Activated CD8-positive, alpha-beta memory T cell treated with anti-CD3 and anti-CD28 coated beads for 36 hours (primary cell): ENCODE measurements around the gene EXD3. TPM values are rescaled to one million over a fixed set of nuclear protein-coding genes. Genes with fewer than 3 reads are reported as not detected.
"Not testable (repeated sequence)": the region's sequence is repeated elsewhere in the genome, so short reads cannot be mapped to it uniquely, and the experiment has no call there.

Source experiments
- CTCF ChIA-PET: fragments of 350-600 bp; sonication (Branson Sonifier 250); formaldehyde crosslinking; loops from one replicate; lab custom pipeline; 2021; ENCODE audit warnings: antibody characterized with exemption; lab: Charles Lee
- POLR2A ChIA-PET: fragments of 350-600 bp; sonication (Branson Sonifier 250); formaldehyde crosslinking; loops from one replicate; lab custom pipeline; 2021; ENCODE audit warnings: antibody characterized with exemption; lab: Charles Lee
- total RNA-seq, 2 experiments: library from RNA; stranded (reverse); gene quantifications; one replicate each; pipeline ENCODE4 v1.2.3, GENCODE V29; 2021

The EXD3 gene
- total RNA-seq, 2 experiments from 2014 or later: 3.4 to 3.7 TPM

DNA sequence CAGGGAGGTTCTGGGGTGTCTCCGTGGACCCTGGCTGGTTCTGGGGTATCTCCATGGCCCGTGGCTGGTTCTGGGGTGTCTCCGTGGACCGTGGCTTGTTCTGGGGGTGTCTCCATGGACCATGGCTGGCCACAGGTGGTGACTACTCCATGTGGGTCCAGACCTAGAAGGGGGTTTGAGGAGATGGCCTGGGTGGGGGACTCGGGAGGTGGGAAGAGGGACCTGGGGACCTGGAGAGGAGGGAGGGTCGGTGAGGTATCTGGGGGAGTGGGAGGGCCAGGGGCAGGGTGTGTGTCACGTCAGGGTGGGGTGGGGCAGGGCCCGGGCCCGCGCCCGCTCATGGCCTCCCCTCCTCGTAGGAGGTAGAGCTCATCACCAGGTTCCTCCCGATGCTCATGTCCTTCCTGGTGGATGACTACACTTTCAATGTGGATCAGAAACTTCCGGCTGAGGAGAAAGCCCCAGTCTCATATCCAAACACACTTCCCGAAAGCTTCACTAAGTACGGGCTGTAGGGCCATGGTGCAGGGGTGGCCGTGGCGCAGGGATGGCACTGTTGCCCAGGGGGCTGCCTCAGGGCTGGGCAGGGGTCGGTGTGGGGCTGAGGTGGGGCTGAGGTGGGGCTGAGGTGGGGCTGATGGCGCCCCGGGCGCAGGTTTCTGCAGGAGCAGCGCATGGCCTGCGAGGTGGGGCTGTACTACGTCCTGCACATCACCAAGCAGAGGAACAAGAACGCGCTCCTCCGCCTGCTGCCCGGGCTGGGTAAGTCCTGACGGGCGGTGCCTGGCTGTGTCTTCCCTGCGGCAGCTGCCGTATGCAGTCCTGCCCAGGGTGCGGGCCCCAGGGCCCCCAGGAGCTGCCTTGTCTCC lies 156.1 kb downstream of the EXD3 start:
- ChIA-PET POLR2A (no interaction called here), CTCF (no interaction called here)

DNA sequence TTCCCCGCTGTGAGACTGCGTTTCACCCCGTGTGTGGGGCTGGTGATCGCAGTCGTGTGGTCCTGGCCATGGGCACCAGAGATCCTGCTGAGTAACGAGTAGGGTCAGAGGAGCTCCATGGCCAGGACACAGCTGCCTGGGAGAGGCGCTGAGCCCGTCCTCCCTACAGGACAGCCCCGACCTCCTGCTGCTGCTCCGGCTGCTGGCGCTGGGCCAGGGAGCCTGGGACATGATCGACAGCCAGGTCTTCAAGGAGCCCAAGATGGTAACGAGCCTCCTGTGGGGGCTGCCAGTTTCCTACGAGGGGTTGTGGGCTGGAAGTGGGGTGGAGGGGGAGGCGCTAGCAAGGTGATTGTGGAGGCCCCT lies 156.8 kb downstream of the EXD3 start:
- ChIA-PET POLR2A (no interaction called here), CTCF (interaction anchor here (3.1 kb wide), 1 partner anchor 30 kb away, joined by 9 read pairs; no protein-coding TSS in a partner anchor)

DNA sequence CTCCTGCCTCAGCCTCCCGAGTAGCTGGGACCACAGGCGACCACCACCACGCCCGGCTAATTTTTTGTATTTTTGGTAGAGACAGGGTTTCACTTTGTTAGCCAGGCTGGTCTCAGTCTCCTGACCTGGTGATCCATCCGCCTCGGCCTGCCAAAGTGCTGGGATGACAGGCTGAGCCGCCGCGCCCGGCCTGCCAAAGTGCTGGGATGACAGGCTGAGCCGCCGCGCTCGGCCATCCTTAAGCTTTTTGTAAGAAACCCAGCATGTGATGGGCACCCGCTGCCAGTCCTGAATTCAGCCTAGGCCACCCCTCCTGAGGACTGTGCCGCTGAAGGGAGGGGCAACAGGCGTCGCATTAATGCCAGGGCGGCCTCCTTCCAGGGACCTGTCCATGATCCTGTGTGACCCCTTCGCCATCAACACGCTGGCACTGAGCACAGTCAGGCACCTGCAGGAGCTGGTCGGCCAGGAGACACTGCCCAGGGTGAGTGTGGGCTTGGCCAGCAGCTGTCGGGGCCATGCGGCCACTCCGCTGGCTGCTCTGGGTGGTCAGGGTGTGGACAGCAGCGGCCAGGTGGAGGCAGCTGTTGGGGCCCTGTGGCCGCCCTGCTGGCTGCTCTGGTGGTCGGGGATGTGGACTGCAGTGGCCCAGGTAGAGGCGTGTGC lies 157.3 kb downstream of the EXD3 start:
- ChIA-PET CTCF (interaction anchor here (3.1 kb wide), 1 partner anchor 29 kb away, joined by 9 read pairs; no protein-coding TSS in a partner anchor), POLR2A (interaction anchor here (0.6 kb wide), 1 partner anchor 179 kb away, joined by 4 read pairs; no protein-coding TSS in a partner anchor)

DNA sequence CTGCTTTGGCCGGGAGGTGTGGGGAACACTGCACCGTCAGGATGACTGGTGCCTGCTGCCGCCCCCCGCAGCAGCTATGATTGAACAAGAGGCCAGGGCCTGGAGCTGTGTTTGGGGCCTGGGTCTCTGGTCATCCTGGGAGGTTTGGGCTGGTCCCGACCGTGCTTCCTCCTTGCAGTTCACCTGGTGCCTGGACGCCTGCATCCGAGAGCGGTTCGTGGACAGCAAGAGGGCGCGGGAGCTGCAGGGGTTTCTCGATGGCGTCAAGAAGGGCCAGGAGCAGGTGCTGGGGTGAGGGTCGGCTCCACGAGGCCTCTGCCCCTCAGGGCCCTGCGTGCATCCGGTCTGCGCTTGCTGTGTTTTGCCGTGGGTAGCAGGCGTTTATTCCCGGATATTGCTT lies 158.9 kb downstream of the EXD3 start:
- POLR2A ChIA-PET: interaction anchor here (0.9 kb wide), 1 partner anchor 134 kb away, joined by 3 read pairs; no protein-coding TSS in a partner anchor
- CTCF ChIA-PET: interaction anchor here (0.7 to 3.1 kb wide), 2 partner anchors 22 to 28 kb away, joined by 3 to 9 read pairs; no protein-coding TSS in a partner anchor

DNA sequence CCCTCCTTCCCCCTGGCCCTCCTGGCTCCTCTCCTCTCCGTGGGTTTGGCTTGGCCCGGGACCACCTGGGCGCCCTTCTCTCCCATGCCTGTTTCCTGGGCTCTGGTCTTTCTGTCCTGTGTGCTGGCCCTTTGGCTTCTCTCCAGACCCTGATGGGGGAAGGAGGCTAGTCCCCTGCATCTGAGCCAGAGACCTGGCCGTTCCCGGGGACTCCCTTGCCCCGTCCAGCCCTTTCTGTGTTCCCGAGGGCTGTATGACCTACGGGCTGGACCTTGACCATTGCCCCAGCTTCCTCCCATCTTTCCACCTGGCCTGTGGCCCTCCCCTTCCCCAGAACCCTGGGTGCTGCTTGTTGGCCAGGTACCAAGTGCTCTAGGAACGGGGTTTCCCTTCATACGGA lies 159.5 kb downstream of the EXD3 start:
- ChIA-PET CTCF (interaction anchor here (3.1 kb wide), 1 partner anchor 27 kb away, joined by 9 read pairs; no protein-coding TSS in a partner anchor), POLR2A (no interaction called here)

DNA sequence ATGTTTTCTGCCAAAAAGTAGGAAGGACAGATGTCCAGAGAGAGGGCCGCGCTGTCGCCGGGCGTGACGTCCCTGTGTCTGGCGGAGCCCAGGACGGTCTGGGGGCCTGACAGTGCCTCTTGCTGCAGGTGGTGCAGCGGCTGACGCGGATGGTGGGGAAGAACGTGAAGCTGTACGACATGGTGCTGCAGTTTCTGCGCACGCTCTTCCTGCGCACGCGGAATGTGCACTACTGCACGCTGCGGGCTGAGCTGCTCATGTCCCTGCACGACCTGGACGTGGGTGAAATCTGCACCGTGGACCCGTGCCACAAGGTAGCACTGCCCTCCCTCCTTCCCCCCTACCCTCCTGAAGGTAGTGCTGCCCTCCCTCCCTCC lies 160.1 kb downstream of the EXD3 start:
- POLR2A ChIA-PET: no interaction called here
- CTCF ChIA-PET: no interaction called here

DNA sequence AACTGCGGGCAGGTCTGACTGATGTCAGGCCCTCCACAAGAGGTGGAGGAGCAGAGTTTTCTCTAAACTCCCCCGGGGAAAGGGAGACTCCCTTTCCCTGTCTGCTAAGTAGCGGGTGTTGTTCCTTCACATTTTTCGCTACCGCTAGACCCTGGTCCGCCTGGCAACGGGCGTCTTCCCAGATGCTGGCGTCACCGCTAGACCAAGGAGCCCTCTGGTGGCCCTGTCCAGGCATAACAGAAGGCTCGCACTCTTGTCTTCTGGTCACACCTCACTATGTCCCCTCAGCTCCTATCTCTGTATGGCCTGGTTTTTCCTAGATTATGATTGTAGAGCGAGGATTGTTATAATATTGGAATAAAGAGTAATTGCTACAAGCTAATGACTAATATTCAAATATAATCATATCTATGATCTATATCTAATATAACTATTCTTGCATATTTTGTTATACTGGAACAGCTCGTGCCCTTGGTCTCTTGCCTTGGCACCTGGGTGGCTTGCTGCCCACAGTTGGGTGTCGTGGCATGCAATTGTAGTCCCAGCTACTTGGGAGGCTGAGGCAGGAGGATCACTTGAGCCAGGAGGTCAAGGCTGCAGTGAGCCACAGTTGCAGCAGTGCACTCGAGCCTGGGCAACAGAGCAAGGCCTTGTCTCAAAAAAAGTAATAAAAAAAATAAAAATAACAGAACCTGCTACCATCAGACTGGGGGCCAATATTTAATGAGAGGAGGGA lies 160.6 kb downstream of the EXD3 start:
- CTCF ChIA-PET, POLR2A ChIA-PET: not testable (repeated sequence)

Other genes starting within 250 kb of the EXD3 start
- gene ANAPC2, start 234.6 kb downstream of the EXD3 start, total RNA-seq: 10 to 100 TPM; 49.1 to 51.8 TPM
- gene SSNA1, start 234.5 kb downstream of the EXD3 start, total RNA-seq: 100 to 1,000 TPM; 103 TPM
- 10 to 100 TPM; 11.1 to 11.9 TPM for gene TPRN, start 222.4 kb downstream of the EXD3 start, total RNA-seq
- 10 to 100 TPM; 47.0 to 47.1 TPM for gene TMEM203, start 217.5 kb downstream of the EXD3 start, total RNA-seq
- 10 to 100 TPM; 43.7 to 44.6 TPM for gene NDOR1, start 217.5 kb downstream of the EXD3 start, total RNA-seq
- gene RNF208, start 200.9 kb downstream of the EXD3 start, total RNA-seq: 1 to 10 TPM; 3.0 to 4.1 TPM
- under 1 TPM in 1 of 2 experiments, not detected in 1; 0.23 TPM for gene CYSRT1, start 198.0 kb downstream of the EXD3 start, total RNA-seq
- not detected for gene RNF224, start 195.7 kb downstream of the EXD3 start, total RNA-seq
- not detected for gene SLC34A3, start 192.3 kb downstream of the EXD3 start, total RNA-seq
- gene TUBB4B, start 181.9 kb downstream of the EXD3 start, total RNA-seq: 100 to 1,000 TPM; 315 to 323 TPM
- gene STPG3, start 171.9 kb downstream of the EXD3 start, total RNA-seq: not detected
- 10 to 100 TPM; 67.0 to 70.9 TPM for gene NELFB, start 167.8 kb downstream of the EXD3 start, total RNA-seq
- 1 to 10 TPM; 4.8 TPM for gene TOR4A, start 145.4 kb downstream of the EXD3 start, total RNA-seq
- gene NRARP, start 120.9 kb downstream of the EXD3 start, total RNA-seq: 1 to 10 TPM; 3.0 to 3.4 TPM
- gene NOXA1, start 231 bp upstream of the EXD3 start, total RNA-seq: under 1 TPM; 0.40 to 0.67 TPM
- gene ENTPD8, start 18.2 kb upstream of the EXD3 start, total RNA-seq: not detected
- gene NSMF, start 36.2 kb upstream of the EXD3 start, total RNA-seq: 10 to 100 TPM; 62.9 to 63.3 TPM
- 1 to 10 TPM; 2.6 to 3.4 TPM for gene PNPLA7, start 127.2 kb upstream of the EXD3 start, total RNA-seq
- gene MRPL41, start 128.7 kb upstream of the EXD3 start, total RNA-seq: 10 to 100 TPM; 61.0 to 64.7 TPM
- gene DPH7, start 155.8 kb upstream of the EXD3 start, total RNA-seq: 10 to 100 TPM; 36.5 to 38.3 TPM
- 10 to 100 TPM; 75.3 to 76.8 TPM for gene ZMYND19, start 167.3 kb upstream of the EXD3 start, total RNA-seq
- gene ARRDC1, start 182.5 kb upstream of the EXD3 start, total RNA-seq: 10 to 100 TPM; 31.2 to 35.1 TPM
- 10 to 100 TPM; 69.9 to 75.4 TPM for gene EHMT1, start 195.8 kb upstream of the EXD3 start, total RNA-seq